ENCODE results near the gene RASL10A.

Gene RASL10A

DNA sequence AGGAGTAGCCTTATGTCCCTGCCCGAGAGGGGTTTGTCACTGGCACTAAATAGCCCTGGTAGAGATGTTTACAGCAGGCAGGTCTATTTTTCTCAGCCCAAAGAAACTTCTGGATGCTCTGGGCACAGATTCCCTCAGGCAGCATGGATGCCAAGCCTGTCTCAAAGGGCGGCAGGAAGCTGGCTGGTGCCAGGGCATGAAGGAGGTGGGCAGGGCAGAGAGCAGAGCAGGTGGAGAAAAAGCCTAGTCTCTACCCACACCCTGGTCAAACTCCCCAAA is 13.2 kb downstream of the RASL10A start:
- H3K4me3 ChIP-seq (ENCODE audit: low read depth, low read length) = no peak overlapping the region
- H3K36me3 ChIP-seq (ENCODE audit: insufficient read depth, low read length) = 0 out of 2 replicates have a peak, but pooled peaks cover 4% of the 10 kb centered on the region
- H3K79me2 ChIP-seq (ENCODE audit: control insufficient read depth, insufficient read depth, low read length, unreplicated experiment) = no peaks in the 10 kb centered on the region
- H3K27me3 ChIP-seq (ENCODE audit: insufficient read depth, low read length) = no peaks in the 10 kb centered on the region
- no peaks in the 10 kb centered on the region for H3K4me1 ChIP-seq (ENCODE audit: control insufficient read depth, insufficient read depth, low read length, unreplicated experiment)
- H2AFZ ChIP-seq (ENCODE audit: low read length, unreplicated experiment) = no peak overlapping the region
- H3K27ac ChIP-seq (ENCODE audit: low read depth, low read length) = no peak overlapping the region

DNA sequence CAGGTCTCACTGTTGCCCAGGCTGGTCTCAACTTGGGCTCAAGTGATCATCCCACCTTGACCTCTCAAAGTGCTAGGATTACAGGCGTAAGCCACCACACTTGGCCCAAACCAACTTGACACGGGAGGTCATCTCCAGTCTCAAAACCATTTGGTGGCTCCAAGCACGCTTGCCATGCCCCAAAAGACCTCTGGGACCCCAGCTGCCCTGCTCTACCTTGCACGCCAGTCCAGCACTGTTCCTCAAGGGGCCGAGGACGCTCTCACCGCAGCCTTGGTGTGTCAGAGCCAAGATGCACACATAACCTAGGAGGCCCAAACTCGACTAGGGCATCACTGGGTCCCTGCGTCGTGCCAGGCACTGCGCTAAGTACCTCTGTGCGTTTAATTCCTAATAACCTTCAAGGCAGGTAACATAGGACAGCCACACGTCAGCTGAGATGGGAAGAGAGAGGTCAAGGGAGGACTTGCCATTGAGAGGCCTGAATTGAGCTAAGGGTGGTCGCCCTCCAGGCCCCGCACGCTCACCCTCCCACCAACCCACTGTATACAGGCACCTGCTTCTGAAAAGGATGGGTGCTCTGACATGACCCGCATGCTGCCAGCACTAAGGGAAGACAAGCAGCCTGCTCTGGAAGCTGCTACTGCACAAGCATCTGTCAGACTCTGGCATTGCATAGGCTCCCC is 13.6 kb downstream of the RASL10A start:
- Histone ChIP-seq H3K27ac (ENCODE audit: low read depth, low read length) (no peak overlapping the region), H3K36me3 (ENCODE audit: insufficient read depth, low read length) (0 out of 2 replicates have a peak, but pooled peaks cover 4% of the 10 kb centered on the region), H3K4me3 (ENCODE audit: low read depth, low read length) (no peak overlapping the region), H3K79me2 (ENCODE audit: control insufficient read depth, insufficient read depth, low read length, unreplicated experiment) (no peaks in the 10 kb centered on the region), H3K4me1 (ENCODE audit: control insufficient read depth, insufficient read depth, low read length, unreplicated experiment) (no peaks in the 10 kb centered on the region), H2AFZ (ENCODE audit: low read length, unreplicated experiment) (no peak overlapping the region), H3K27me3 (ENCODE audit: insufficient read depth, low read length) (no peaks in the 10 kb centered on the region)

DNA sequence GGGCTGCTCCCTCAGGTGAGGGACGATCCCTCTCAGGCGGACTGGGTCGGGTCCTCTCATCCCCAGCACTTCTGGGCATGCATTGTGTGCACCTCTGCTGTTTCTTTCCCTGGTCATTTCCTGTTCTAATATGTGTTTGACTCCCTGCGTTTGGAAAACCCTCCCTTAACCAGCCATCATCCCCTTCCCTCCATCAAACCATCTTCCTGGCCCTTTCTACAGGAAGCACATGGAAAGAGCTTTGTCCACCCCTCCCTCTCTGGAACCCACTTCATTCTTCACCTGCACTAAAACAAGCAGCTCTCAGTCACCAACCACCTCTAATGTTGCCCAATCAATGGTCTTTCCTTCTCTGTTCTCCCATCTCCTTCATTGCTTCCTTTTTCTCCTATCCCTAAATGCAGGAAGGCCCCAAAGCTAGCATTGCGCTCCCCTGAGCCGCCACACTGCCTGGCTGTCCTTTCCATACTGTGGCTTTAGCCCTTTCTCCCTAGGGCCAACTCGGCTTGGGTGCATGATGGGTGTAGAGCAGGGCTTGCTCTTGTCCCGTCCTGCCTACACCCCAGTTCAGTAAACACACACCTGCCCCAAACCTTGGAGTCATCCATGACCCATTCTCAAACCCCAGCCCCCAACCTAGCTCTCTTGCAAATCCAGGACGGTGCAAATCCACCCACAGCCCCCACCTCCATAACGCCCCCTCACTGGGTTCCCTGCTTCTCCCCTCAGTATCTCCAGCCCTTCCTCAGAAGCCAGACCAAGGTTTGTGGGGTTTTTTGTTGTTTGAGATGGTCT is 14.5 kb downstream of the RASL10A start:
- H3K27me3 ChIP-seq (ENCODE audit: insufficient read depth, low read length) = no peaks in the 10 kb centered on the region
- H3K79me2 ChIP-seq (ENCODE audit: control insufficient read depth, insufficient read depth, low read length, unreplicated experiment) = no peaks in the 10 kb centered on the region
- no peak overlapping the region for H3K4me3 ChIP-seq (ENCODE audit: low read depth, low read length)
- H2AFZ ChIP-seq (ENCODE audit: low read length, unreplicated experiment) = no peak overlapping the region
- no peak overlapping the region for H3K27ac ChIP-seq (ENCODE audit: low read depth, low read length)
- no peaks in the 10 kb centered on the region for H3K4me1 ChIP-seq (ENCODE audit: control insufficient read depth, insufficient read depth, low read length, unreplicated experiment)
- peaks cover 7% of the 10 kb centered on the region; the same call in 1 of the 2 replicates for H3K36me3 ChIP-seq (ENCODE audit: insufficient read depth, low read length)

DNA sequence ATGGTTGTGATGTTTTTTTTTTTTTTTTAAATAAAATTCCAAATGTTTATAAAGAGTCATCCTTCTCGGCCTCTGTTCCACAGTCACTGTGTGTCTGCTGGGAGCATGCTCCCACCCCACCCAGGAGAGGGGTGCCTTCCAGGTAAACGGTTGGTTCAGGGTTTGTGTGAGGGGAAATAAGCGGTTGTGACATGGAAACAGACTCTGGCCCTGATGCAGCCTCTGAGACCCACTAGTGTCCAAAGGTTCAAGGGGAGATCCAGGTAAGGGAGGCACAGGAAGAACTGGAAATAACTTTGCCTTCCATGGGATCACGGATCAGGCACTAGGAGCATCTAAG is 15.1 kb downstream of the RASL10A start:
- H3K27ac ChIP-seq (ENCODE audit: low read depth, low read length) = no peak overlapping the region

DNA sequence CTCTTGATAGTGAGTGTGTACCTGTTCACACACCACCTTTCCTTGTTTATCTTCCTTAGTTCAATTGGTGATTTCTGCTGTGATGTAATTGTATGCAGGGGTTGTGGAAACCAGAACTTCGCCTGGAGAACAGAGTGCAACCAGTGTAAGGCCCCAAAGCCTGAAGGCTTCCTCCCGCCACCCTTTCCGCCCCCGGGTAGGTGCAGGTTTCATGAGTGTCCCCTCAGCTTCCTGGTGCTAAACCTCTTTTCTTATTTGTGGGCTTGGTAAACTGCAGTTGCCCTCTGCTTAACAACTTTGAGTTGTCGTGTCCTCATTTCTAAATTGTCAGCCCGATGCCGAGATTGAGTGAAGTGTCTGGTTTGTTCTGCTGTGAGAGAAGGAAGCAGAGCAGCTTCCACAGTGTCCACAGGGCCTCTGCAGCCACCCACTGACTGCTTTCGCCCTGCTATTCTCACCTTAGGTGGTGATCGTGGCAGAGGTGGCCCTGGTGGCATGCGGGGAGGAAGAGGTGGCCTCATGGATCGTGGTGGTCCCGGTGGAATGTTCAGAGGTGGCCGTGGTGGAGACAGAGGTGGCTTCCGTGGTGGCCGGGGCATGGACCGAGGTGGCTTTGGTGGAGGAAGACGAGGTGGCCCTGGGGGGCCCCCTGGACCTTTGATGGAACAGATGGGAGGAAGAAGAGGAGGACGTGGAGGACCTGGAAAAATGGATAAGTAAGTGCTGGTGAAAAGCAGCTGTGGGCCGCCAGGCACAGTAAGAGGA is 16.2 kb downstream of the RASL10A start:
- H3K36me3 ChIP-seq (ENCODE audit: insufficient read depth, low read length) = peaks cover 11% of the 10 kb centered on the region; the same call in 1 of the 2 replicates

More for the DNA sequence above, 15.1 kb downstream of the RASL10A start:
- H3K4me3 ChIP-seq (ENCODE audit: low read depth, low read length) = no peak overlapping the region
- no peaks in the 10 kb centered on the region for H3K4me1 ChIP-seq (ENCODE audit: control insufficient read depth, insufficient read depth, low read length, unreplicated experiment)
- H2AFZ ChIP-seq (ENCODE audit: low read length, unreplicated experiment) = no peak overlapping the region
- no peaks in the 10 kb centered on the region for H3K79me2 ChIP-seq (ENCODE audit: control insufficient read depth, insufficient read depth, low read length, unreplicated experiment)
- no peaks in the 10 kb centered on the region for H3K27me3 ChIP-seq (ENCODE audit: insufficient read depth, low read length)
- H3K36me3 ChIP-seq (ENCODE audit: insufficient read depth, low read length) = peaks cover 11% of the 10 kb centered on the region; the same call in 1 of the 2 replicates

DNA sequence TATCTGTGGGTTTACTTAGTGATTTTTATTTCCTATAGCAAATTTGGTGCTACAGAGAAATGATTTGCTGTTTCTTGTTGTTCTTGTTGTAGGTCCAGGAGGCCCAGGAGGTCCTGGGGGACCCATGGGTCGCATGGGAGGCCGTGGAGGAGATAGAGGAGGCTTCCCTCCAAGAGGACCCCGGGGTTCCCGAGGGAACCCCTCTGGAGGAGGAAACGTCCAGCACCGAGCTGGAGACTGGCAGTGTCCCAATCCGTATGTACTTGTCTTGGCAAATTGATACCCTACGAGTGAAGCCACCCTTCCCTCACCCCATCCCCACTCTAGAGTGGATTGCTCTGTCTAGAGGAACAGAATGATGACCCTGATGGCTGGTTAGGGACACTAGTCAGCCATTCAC is 16.9 kb downstream of the RASL10A start:
- no peaks in the 10 kb centered on the region for H3K27me3 ChIP-seq (ENCODE audit: insufficient read depth, low read length)
- no peaks in the 10 kb centered on the region for H3K4me1 ChIP-seq (ENCODE audit: control insufficient read depth, insufficient read depth, low read length, unreplicated experiment)
- H3K27ac ChIP-seq (ENCODE audit: low read depth, low read length) = no peak overlapping the region
- no peaks in the 10 kb centered on the region for H3K79me2 ChIP-seq (ENCODE audit: control insufficient read depth, insufficient read depth, low read length, unreplicated experiment)
- peaks cover 11% of the 10 kb centered on the region; the same call in 1 of the 2 replicates for H3K36me3 ChIP-seq (ENCODE audit: insufficient read depth, low read length)
- H3K4me3 ChIP-seq (ENCODE audit: low read depth, low read length) = no peak overlapping the region
- no peak overlapping the region for H2AFZ ChIP-seq (ENCODE audit: low read length, unreplicated experiment)

More for the DNA sequence above, 16.2 kb downstream of the RASL10A start:
- Histone ChIP-seq H3K4me3 (ENCODE audit: low read depth, low read length) (no peak overlapping the region), H3K27ac (ENCODE audit: low read depth, low read length) (no peak overlapping the region), H2AFZ (ENCODE audit: low read length, unreplicated experiment) (no peak overlapping the region), H3K4me1 (ENCODE audit: control insufficient read depth, insufficient read depth, low read length, unreplicated experiment) (no peaks in the 10 kb centered on the region), H3K79me2 (ENCODE audit: control insufficient read depth, insufficient read depth, low read length, unreplicated experiment) (no peaks in the 10 kb centered on the region), H3K27me3 (ENCODE audit: insufficient read depth, low read length) (no peaks in the 10 kb centered on the region)

DNA sequence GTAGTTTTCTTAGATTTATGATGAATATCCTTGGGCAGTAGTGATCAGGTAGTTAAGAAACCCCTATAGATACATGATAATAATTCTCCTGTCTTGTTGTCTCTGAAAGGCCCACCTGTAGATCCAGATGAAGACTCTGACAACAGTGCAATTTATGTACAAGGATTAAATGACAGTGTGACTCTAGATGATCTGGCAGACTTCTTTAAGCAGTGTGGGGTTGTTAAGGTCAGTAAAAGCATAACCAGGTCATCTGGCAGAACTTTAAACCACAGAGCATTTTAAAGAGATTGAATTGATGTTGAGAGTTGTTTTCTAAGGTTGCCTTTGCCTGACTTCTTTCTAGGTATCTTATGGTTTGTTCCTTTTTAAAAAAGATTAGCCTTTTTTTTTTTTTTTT is 23.1 kb downstream of the RASL10A start:
- no peaks in the 10 kb centered on the region for H3K27me3 ChIP-seq (ENCODE audit: insufficient read depth, low read length)
- no peak overlapping the region for H2AFZ ChIP-seq (ENCODE audit: low read length, unreplicated experiment)
- peaks cover 16% of the 10 kb centered on the region for H3K79me2 ChIP-seq (ENCODE audit: control insufficient read depth, insufficient read depth, low read length, unreplicated experiment)
- H3K4me3 ChIP-seq (ENCODE audit: low read depth, low read length) = no peak overlapping the region
- peaks cover 22% of the 10 kb centered on the region for H3K36me3 ChIP-seq (ENCODE audit: insufficient read depth, low read length)
- no peaks in the 10 kb centered on the region for H3K4me1 ChIP-seq (ENCODE audit: control insufficient read depth, insufficient read depth, low read length, unreplicated experiment)
- H3K27ac ChIP-seq (ENCODE audit: low read depth, low read length) = no peak overlapping the region

DNA sequence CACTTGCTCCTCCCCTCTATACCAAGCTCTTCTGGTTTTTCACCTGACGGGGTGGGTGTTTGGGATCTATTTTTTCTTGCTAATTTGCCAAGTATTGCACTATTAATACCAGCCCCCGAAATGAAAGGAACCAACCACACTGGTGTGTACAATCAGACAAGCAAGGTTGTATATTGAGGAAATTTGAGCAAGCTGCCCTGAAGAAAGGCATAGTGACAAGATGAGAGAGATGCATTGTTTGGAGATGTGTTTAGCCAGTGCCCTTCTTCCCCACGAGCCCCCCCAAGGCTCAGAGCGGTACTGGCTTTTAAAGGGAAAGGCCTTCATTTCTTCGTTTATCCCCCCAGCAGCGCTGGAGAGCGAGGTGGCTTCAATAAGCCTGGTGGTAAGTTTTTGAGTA is 24.3 kb downstream of the RASL10A start:
- H3K27me3 ChIP-seq (ENCODE audit: insufficient read depth, low read length) = no peaks in the 10 kb centered on the region
- no peak overlapping the region for H3K27ac ChIP-seq (ENCODE audit: low read depth, low read length)

DNA sequence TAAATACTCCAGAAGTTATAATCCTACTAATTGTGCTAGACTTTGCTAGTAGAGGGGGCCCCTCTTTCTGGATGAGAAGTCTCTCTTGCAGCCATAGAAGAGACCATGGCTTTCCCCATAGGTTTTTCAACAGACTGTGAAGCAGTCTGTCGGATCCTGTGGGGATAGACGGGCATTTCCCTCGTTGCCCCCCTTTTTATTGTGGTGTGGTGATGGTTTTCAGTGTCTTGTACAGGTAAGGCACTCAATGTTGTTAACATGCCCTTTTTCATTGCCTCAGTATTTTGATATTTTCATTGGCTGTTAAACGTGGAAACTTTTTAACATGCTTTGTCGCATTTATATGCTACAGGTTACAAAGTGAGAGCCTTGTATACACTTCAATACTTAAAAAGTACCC is 25.4 kb downstream of the RASL10A start:
- Histone ChIP-seq H3K27ac (ENCODE audit: low read depth, low read length) (no peak overlapping the region), H3K79me2 (ENCODE audit: control insufficient read depth, insufficient read depth, low read length, unreplicated experiment) (peaks cover 23% of the 10 kb centered on the region), H3K4me1 (ENCODE audit: control insufficient read depth, insufficient read depth, low read length, unreplicated experiment) (no peaks in the 10 kb centered on the region), H2AFZ (ENCODE audit: low read length, unreplicated experiment) (no peak overlapping the region), H3K36me3 (ENCODE audit: insufficient read depth, low read length) (peaks cover 15% of the 10 kb centered on the region), H3K4me3 (ENCODE audit: low read depth, low read length) (no peak overlapping the region), H3K27me3 (ENCODE audit: insufficient read depth, low read length) (no peaks in the 10 kb centered on the region)

More for the DNA sequence above, 24.3 kb downstream of the RASL10A start:
- no peak overlapping the region for H2AFZ ChIP-seq (ENCODE audit: low read length, unreplicated experiment)
- peaks cover 21% of the 10 kb centered on the region for H3K36me3 ChIP-seq (ENCODE audit: insufficient read depth, low read length)
- H3K79me2 ChIP-seq (ENCODE audit: control insufficient read depth, insufficient read depth, low read length, unreplicated experiment) = peaks cover 19% of the 10 kb centered on the region
- no peaks in the 10 kb centered on the region for H3K4me1 ChIP-seq (ENCODE audit: control insufficient read depth, insufficient read depth, low read length, unreplicated experiment)
- no peak overlapping the region for H3K4me3 ChIP-seq (ENCODE audit: low read depth, low read length)

DNA sequence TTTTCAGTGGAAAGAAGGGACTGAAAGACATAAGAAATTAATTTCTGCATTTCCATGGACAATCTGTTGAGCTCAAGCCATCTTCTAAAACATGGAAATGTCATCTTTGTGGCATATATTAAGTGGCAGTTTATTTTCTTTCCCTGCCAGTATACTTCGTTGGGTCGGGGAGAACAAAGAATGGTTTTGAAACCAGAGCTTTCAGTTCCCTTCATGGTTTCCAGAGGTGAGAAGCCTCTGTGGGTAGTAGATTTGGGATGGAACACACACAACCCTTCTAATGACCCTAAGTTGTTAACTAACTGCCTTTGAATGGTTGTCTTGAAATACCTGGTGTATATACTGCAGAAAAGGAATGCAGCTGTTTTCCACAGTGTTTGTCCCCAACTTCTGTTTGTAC is 26.7 kb downstream of the RASL10A start:
- no peak overlapping the region for H3K27ac ChIP-seq (ENCODE audit: low read depth, low read length)
- H3K27me3 ChIP-seq (ENCODE audit: insufficient read depth, low read length) = no peaks in the 10 kb centered on the region
- H2AFZ ChIP-seq (ENCODE audit: low read length, unreplicated experiment) = no peak overlapping the region
- H3K36me3 ChIP-seq (ENCODE audit: insufficient read depth, low read length) = peaks cover 15% of the 10 kb centered on the region
- no peaks in the 10 kb centered on the region for H3K4me1 ChIP-seq (ENCODE audit: control insufficient read depth, insufficient read depth, low read length, unreplicated experiment)
- H3K4me3 ChIP-seq (ENCODE audit: low read depth, low read length) = no peak overlapping the region
- peaks cover 28% of the 10 kb centered on the region for H3K79me2 ChIP-seq (ENCODE audit: control insufficient read depth, insufficient read depth, low read length, unreplicated experiment)
